ENCODE results near the gene ACCSL.

The ACCSL gene

GRCh38 chr11:44065841-44066731 lies 18.3 kb downstream of the ACCSL start, which contains the start of gene ACCS:
ACCS (plus strand) TSS chr11:44066270; CDS start chr11:44067628, 1,358 bp downstream.
- DNase-seq, result peak; percentile 80

- no peak for DNase-seq
Observed at GRCh38 chr11:44066732-44067141, 19.0 kb downstream of the ACCSL start.

- no peak for DNase-seq
Observed at GRCh38 chr11:44067266-44067665, 19.5 kb downstream of the ACCSL start.

DNA sequence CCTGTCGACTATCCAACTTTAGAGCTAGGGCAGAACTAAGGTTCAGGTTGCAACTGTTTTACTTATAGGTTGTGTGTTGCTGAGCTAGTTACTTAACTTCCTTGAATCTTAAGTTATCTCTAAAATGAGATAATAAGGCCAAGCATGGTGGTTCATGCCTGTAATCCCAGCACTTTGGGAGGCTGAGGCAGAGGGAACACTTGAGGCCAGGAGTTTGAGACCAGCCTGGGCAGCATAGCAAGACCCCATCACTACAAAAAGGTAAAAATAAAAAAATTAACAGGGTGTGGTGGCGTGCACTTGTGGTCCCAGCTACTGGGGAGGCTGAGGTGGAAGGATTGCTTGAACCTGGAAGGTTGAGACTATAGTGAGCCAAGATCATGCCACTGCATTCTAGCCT lies 20.4 kb downstream of the ACCSL start:
- DNase-seq, result no peak

DNA sequence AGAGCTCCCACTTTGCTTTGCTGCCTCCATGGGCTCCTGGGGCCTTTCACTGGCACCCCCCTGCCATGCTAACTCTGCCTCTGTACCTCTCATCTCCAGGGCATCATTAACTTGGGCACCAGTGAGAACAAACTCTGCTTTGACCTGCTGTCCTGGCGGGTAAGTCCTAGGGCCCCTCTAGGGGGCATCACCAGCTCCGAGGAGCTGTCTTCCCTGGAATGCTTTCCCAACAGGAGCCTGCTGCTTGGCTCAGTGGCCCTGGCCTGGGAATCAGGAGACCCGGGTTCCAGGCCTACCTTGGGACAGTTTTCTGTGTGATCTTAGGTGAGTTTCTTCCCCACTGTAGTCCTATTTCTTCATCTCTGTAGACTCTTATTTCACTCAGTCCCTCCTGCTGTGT lies 23.4 kb downstream of the ACCSL start:
- no peak for DNase-seq

- no peak for DNase-seq
Observed at GRCh38 chr11:44072757-44073658, 25.2 kb downstream of the ACCSL start.

DNA sequence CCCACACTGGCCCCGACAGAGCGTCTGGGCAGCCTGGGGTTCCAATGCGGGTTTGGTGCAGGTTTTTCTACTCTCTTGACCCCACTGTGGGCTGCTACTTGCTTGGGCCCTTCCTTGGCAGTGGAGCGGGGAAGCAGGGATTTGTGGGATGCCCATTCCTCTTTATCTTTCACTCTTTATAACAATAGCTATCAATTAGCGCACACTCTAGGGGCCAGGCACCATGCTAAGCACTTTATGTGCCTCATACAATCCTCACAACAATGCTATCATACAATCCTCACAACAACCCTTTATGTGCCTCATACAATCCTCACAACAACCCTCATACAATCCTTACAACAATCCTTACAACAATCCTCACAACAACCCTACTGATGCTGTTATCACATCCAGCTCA lies 31.0 kb downstream of the ACCSL start:
- no peak for DNase-seq

DNA sequence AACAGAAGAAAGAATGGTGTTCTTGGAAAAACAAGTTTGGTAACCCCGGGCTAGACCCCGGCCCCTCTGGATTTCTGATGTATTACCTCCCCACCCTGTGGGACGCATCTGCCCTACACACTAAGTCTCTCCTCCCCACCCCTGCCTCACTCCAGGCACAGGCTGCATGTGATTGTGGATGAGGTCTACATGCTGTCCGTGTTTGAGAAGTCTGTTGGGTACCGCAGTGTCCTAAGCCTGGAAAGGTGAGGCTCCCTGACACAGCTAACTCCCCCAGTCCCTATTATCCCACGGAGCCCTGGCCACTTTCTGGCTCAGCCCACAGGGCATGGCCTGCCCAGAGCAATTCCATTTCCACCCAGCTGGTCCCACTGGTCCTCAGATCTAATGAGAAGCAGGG lies 31.6 kb downstream of the ACCSL start:
- no peak for DNase-seq

- DNase-seq, result no peak
Observed at GRCh38 chr11:44080951-44081350, 33.2 kb downstream of the ACCSL start.

DNA sequence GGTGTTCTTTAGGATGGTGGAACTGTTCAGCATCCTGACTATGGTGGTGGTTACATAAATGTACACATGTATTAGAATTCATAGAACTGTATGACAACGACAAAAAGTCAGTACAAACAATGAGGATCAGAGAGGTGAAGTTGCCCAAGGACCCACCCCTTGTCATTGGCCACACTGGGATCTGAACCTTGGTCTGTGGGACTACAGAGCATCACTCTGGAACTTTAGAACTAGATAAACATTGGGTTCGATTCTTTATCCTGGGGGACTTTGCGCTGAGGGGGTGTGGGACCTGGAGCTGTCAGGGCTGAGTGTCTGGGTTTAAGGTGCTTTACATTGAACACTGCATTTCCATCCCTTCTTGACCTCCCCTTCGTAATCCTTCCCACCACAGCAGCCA lies 34.9 kb downstream of the ACCSL start:
- no peak for DNase-seq

- no peak for DNase-seq
Observed at GRCh38 chr11:44083433-44083832, 35.7 kb downstream of the ACCSL start.

GRCh38 chr11:44083906-44084305 lies 36.1 kb downstream of the ACCSL start:
- no peak for DNase-seq

- DNase-seq, result no peak
Observed at GRCh38 chr11:44085330-44085729, 37.5 kb downstream of the ACCSL start.

GRCh38 chr11:44088377-44088776 lies 40.6 kb downstream of the ACCSL start:
- DNase-seq, result no peak

DNA sequence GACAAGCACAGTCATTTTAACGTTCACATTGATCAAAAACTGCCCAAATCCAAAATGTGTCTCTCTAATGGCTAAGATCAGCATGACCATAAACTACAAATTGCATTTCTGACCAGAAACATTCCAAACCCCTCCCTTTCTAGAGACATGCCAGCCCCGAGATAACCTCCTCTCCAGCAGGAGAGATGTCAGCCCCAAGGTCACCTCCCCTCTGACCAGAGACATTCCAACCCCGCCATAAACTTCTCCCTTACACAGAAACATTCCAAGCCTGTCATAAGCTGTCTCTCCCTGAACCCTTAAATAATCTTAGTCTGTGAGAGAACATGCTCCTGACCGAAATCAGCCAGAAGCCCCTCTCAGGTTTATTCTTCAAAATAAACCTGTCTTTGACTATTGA lies 41.1 kb downstream of the ACCSL start:
- DNase-seq, result no peak

DNA sequence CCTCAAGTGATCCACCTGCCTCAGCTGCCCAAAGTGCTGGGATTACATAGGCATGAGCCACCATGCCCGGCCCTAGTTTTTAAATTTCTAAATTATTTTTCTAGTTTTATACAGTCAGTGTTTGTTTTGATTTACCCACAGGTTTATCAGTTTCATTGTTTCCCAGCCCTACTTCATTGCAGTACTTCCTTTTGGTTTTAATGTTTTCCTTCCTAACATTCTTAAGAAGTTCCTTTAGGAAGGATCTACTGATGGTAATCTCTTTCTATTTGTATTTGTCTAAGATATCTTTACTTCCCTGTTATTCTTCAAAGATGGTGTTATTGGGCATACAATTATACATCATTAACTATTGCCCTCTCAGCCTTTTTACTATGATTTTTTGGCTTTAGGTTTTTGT lies 42.8 kb downstream of the ACCSL start:
- no peak for DNase-seq

GRCh38 chr11:44094260-44094868 lies 46.6 kb downstream of the ACCSL start:
- DNase-seq, result peak; percentile 48

GRCh38 chr11:44095506-44096359 lies 48.0 kb downstream of the ACCSL start, which contains the start of gene EXT2:
EXT2 (plus strand) TSS chr11:44095678; CDS start chr11:44107713, 12,035 bp downstream.
- peak; percentile 77 for DNase-seq

DNA sequence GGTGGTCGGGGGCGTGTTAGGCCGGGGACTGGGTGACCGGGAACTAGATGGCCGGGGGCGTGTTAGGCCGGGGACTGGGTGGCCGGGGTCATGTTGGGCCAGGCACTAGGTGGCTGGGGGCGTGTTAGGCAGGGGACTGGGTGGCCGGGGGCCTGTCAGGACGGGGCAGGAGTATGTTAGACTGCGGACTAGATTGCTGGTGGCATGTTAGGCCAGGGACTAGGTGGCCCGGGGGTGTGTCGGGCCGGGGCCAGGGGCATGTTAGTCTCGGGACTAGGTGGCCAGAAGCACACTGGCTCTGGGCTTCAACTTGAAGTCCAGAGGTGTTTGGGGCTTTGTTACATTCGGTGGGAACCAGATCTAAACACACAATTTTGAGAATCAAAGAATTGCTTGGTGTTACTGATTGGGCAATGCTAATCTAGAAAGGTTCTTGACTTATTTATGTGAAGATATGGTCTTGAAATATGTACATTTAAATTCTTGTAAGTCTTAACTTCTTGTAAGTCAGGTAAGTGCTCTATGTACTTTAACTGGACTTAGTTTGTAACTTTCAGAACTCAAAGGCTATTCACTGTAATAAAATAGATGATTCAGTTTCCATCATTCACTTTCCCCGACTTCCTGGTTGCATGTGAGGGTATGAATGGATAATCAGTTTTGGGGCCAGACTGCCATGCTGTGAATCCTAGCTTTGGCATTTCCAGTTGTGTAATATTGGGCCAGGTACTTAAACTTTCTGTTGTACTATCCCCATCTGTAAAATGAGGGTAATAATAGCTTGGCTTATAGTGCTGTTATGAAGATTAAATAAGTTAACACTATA lies 48.8 kb downstream of the ACCSL start:
- DNase-seq, result no peak

GRCh38 chr11:44097821-44098220 lies 50.0 kb downstream of the ACCSL start:
- DNase-seq, result no peak

GRCh38 chr11:44101098-44101497 lies 53.3 kb downstream of the ACCSL start:
- DNase-seq, result no peak

Data from activated CD4-positive, alpha-beta T cell treated with anti-CD3 and anti-CD28 coated beads for 1 hour (primary cell).